Skeletal muscle tissue (tissue), 4 donors: ENCODE results near the gene ZNF672. TPM values are rescaled to one million over a fixed set of nuclear protein-coding genes. Genes with fewer than 3 reads are reported as not detected.

Experiments used
- H3K27ac ChIP-seq: one replicate; pipeline ENCODE4 v1.7.0; 2013; ENCODE audit warnings: mild to moderate bottlenecking, low read depth, low read length, inconsistent platforms
- H3K27me3 ChIP-seq, 3 donors: one replicate each; pipeline ENCODE4 v1.7.0; 2013; ENCODE audit warnings: low read length in 3 of 3; ENCODE audit not compliant: control insufficient read depth in 3 of 3, insufficient read depth in 3 of 3
- H3K36me3 ChIP-seq, 3 donors: one replicate each; pipeline ENCODE4 v1.7.0; 2013; ENCODE audit warnings: low read length in 3 of 3; ENCODE audit not compliant: control insufficient read depth in 3 of 3, insufficient read depth in 3 of 3
- H3K4me1 ChIP-seq, 3 donors: one replicate each; pipeline ENCODE4 v1.7.0; 2013; ENCODE audit warnings: low read length in 3 of 3, mild to moderate bottlenecking in 3 of 3; ENCODE audit not compliant: control insufficient read depth in 3 of 3, insufficient read depth in 3 of 3
- H3K4me3 ChIP-seq, 3 donors: one replicate each; pipeline ENCODE4 v1.7.0; 2013; ENCODE audit warnings: low read length in 3 of 3
- H3K9ac ChIP-seq, 3 donors: one replicate each; pipeline ENCODE4 v1.7.0; 2013; ENCODE audit warnings: low read length in 3 of 3, mild to moderate bottlenecking in 3 of 3, moderate library complexity in 2 of 3, low read depth in 1 of 3
- H3K9me3 ChIP-seq, 3 donors: one replicate each; pipeline ENCODE4 v1.7.0; 2013; ENCODE audit warnings: low read length in 3 of 3; ENCODE audit not compliant: control insufficient read depth in 3 of 3
- total RNA-seq: library from RNA; depleted of rRNA; stranded (reverse); fragments of >200 nt; gene quantifications from one replicate; pipeline ENCODE4 v1.2.3, GENCODE V29; 2014
- donor health status: Osteomylitis.

Gene ZNF672
- total RNA-seq, 1 donor from 2014 or later = 15.7 TPM

- peaks cover 4 to 14% (median 11%) of the 10 kb centered on the region in 3 donors for H3K36me3 ChIP-seq
Observed at GRCh38 chr1:248858096-248858890, 20.3 kb downstream of the ZNF672 start.

GRCh38 chr1:248858891-248859889, 21.2 kb downstream of the ZNF672 start, which contains the start of gene ZNF692:
Gene ZNF692, minus strand, starts transcription at chr1:248859085. Its CDS starts 776 bp downstream, at chr1:248858309.
- H3K9ac ChIP-seq = peak within 1 kb of the TSS; percentile 85 to 95 (median 92)
- H3K36me3 ChIP-seq = peaks cover 0 to 6% (median 5%) of the 10 kb centered on the region in 3 donors

More at GRCh38 chr1:248858096-248858890, 20.3 kb downstream of the ZNF672 start:
- H3K4me1 ChIP-seq = peaks cover 27 to 36% (median 34%) of the 10 kb centered on the region in 3 donors
- peak overlapping the region; percentile 84 to 86 (median 85) for H3K4me3 ChIP-seq
- no peaks in the 10 kb centered on the region for H3K27me3 ChIP-seq
- H3K27ac ChIP-seq = peak overlapping the region; percentile 91
- peak overlapping the region; percentile 76 to 95 (median 92) for H3K9ac ChIP-seq
- H3K9me3 ChIP-seq = no peaks in the 10 kb centered on the region

GRCh38 chr1:248860007-248860406, 22.0 kb downstream of the ZNF672 start:
- Histone ChIP-seq H3K9me3 (no peaks in the 10 kb centered on the region), H3K36me3 (peaks cover 0 to 2% (median 0%) of the 10 kb centered on the region in 3 donors), H3K4me1 (peaks cover 32 to 40% (median 38%) of the 10 kb centered on the region in 3 donors), H3K27me3 (no peaks in the 10 kb centered on the region), H3K27ac (no peak overlapping the region), H3K9ac (no peak overlapping the region), H3K4me3 (no peak overlapping the region)

More at GRCh38 chr1:248858891-248859889, 21.2 kb downstream of the ZNF672 start, which contains the start of gene ZNF692:
- peaks cover 32 to 40% (median 38%) of the 10 kb centered on the region in 3 donors for H3K4me1 ChIP-seq
- no peaks in the 10 kb centered on the region for H3K9me3 ChIP-seq
- no peaks in the 10 kb centered on the region for H3K27me3 ChIP-seq
- H3K27ac ChIP-seq = peak within 1 kb of the TSS; percentile 91
- peak within 1 kb of the TSS; percentile 86 to 91 (median 88) for H3K4me3 ChIP-seq

GRCh38 chr1:248861616-248862015, 23.6 kb downstream of the ZNF672 start:
- Histone ChIP-seq H3K27me3 (no peaks in the 10 kb centered on the region), H3K36me3 (no peaks in the 10 kb centered on the region), H3K4me3 (no peak overlapping the region), H3K27ac (no peak overlapping the region), H3K4me1 (peaks cover 32 to 40% (median 38%) of the 10 kb centered on the region in 3 donors), H3K9ac (no peak overlapping the region), H3K9me3 (no peaks in the 10 kb centered on the region)

GRCh38 chr1:248862695-248862997, 24.6 kb downstream of the ZNF672 start:
- Histone ChIP-seq H3K4me3 (peak overlapping the region; percentile 79 to 84 (median 82)), H3K27me3 (no peaks in the 10 kb centered on the region), H3K4me1 (peaks cover 30 to 34% (median 33%) of the 10 kb centered on the region in 3 donors), H3K9me3 (no peaks in the 10 kb centered on the region), H3K36me3 (no peaks in the 10 kb centered on the region), H3K27ac (no peak overlapping the region), H3K9ac (peak overlapping the region; percentile 52 to 84 (median 59))

- H3K9me3 ChIP-seq = no peaks in the 10 kb centered on the region
- H3K9ac ChIP-seq = peak overlapping the region; percentile 52 to 84 (median 59)
- H3K36me3 ChIP-seq = no peaks in the 10 kb centered on the region
- H3K4me3 ChIP-seq = peak overlapping the region; percentile 79 to 84 (median 82)
- H3K27me3 ChIP-seq = no peaks in the 10 kb centered on the region
- no peak overlapping the region for H3K27ac ChIP-seq
- H3K4me1 ChIP-seq = peaks cover 24 to 28% (median 28%) of the 10 kb centered on the region in 3 donors
Observed at GRCh38 chr1:248862998-248863881, 25.2 kb downstream of the ZNF672 start.

GRCh38 chr1:248871837-248872401, 33.9 kb downstream of the ZNF672 start:
- no peaks in the 10 kb centered on the region for H3K36me3 ChIP-seq
- H3K4me1 ChIP-seq = peaks cover 4 to 12% (median 5%) of the 10 kb centered on the region in 3 donors
- H3K4me3 ChIP-seq = no peak overlapping the region
- H3K27ac ChIP-seq = no peak overlapping the region
- no peak overlapping the region for H3K9ac ChIP-seq
- no peaks in the 10 kb centered on the region for H3K9me3 ChIP-seq
- no peaks in the 10 kb centered on the region for H3K27me3 ChIP-seq

- Histone ChIP-seq H3K27ac (peak overlapping the region; percentile 94), H3K4me3 (peak overlapping the region; percentile 83 to 98 (median 95)), H3K9me3 (no peaks in the 10 kb centered on the region), H3K36me3 (no peaks in the 10 kb centered on the region), H3K27me3 (no peaks in the 10 kb centered on the region), H3K9ac (peak overlapping the region; percentile 94 to 97 (median 96)), H3K4me1 (peaks cover 4 to 12% (median 5%) of the 10 kb centered on the region in 3 donors)
Observed at GRCh38 chr1:248872752-248873408, 34.9 kb downstream of the ZNF672 start.
